ENCODE data around the gene PPP2R5D. TPM values are rescaled to one million over a fixed set of nuclear protein-coding genes. Genes with fewer than 3 reads are reported as not detected.

PPP2R5D gene
- total RNA-seq, 4 donors from 2014 or later, result 28.7 to 43.8 (median 36.4) TPM

DNA sequence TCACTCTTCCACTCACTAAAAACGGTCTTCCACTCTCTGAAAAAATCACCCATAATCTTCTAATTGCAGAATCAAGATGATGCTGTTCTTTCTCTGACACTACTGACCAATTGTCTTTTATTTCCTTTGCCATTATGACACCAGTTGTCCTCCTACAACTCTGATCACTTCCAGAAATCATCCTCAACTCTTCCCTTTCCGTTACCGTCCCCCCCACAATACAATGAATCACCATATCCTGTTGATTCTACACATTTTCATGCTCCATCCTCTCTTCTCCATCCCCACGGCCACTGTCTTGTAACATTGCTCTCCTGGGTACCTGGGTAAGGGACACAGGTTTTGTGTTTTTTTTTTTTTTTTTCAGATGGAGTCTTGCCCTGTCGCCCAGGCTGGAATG lies 2.5 kb upstream of the PPP2R5D start:
- peaks cover 0 to 19% of the 10 kb centered on the region in 2 donors for H3K4me1 ChIP-seq
- intact Hi-C loops (cut with DNase I; ENCODE audit: low total_unique reads), result loop anchor here (10.0 kb wide), 1 partner anchor 57 kb away; the partner anchor contains the start of gene CNPY3

DNA sequence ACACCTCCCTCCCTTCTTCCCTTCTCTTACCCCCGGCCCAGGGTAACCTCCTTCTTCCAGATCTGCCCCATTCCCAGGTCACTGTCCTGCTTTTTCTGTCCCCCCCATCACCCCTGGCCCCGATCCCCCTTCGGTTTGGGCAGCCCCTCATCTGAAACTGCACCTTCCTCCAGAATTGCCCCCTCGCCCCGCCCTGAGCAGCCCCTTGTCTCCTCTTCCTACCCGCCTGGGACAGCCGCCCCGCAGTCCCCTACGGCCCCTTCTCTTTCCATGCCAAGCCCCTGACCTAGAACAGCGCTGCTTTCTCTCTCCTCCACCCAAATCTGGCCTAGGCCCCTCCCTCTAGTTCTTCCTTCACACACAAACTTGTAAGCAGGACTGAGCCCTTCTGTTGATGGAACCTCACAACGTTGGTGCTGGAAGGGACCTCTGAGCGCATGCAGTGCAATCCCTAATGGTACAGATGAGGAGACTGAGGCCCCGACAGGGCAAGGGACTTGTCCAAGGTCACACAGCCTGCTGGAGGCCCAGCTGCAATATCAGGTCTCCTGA lies 630 bp downstream of the PPP2R5D start:
- peak overlapping the region; percentile 72 to 87 for H3K4me3 ChIP-seq
- peaks cover 0 to 13% of the 10 kb centered on the region in 2 donors for H3K4me1 ChIP-seq
- peak overlapping the region; percentile 79 to 91 for H3K27ac ChIP-seq
- TF ChIP-seq, protein P1, sequence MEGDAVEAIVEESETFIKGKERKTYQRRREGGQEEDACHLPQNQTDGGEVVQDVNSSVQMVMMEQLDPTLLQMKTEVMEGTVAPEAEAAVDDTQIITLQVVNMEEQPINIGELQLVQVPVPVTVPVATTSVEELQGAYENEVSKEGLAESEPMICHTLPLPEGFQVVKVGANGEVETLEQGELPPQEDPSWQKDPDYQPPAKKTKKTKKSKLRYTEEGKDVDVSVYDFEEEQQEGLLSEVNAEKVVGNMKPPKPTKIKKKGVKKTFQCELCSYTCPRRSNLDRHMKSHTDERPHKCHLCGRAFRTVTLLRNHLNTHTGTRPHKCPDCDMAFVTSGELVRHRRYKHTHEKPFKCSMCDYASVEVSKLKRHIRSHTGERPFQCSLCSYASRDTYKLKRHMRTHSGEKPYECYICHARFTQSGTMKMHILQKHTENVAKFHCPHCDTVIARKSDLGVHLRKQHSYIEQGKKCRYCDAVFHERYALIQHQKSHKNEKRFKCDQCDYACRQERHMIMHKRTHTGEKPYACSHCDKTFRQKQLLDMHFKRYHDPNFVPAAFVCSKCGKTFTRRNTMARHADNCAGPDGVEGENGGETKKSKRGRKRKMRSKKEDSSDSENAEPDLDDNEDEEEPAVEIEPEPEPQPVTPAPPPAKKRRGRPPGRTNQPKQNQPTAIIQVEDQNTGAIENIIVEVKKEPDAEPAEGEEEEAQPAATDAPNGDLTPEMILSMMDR (IDR thresholded peaks at IDR 0.05), result no peak
- no peak for TF ChIP-seq POLR2A (IDR thresholded peaks at IDR 0.05)
- H3K27me3 ChIP-seq, result no peaks in the 10 kb centered on the region
- no peaks in the 10 kb centered on the region for H3K36me3 ChIP-seq
- intact Hi-C loops (cut with DNase I; ENCODE audit: low total_unique reads), result loop anchor here (10.0 kb wide), 1 partner anchor 60 kb away; the partner anchor contains the start of gene CNPY3
- DNase-seq, result no peak
- no peaks in the 10 kb centered on the region for H3K9me3 ChIP-seq

More for the DNA sequence above, 2.5 kb upstream of the PPP2R5D start:
- Histone ChIP-seq H3K27me3 (no peaks in the 10 kb centered on the region), H3K4me3 (no peak overlapping the region), H3K9me3 (no peaks in the 10 kb centered on the region), H3K27ac (no peak overlapping the region), H3K36me3 (no peaks in the 10 kb centered on the region)
- TF ChIP-seq POLR2A (IDR thresholded peaks at IDR 0.05), result no peak
- TF ChIP-seq, protein P1 (IDR thresholded peaks at IDR 0.05), result no peak
- DNase-seq, result no peak

DNA sequence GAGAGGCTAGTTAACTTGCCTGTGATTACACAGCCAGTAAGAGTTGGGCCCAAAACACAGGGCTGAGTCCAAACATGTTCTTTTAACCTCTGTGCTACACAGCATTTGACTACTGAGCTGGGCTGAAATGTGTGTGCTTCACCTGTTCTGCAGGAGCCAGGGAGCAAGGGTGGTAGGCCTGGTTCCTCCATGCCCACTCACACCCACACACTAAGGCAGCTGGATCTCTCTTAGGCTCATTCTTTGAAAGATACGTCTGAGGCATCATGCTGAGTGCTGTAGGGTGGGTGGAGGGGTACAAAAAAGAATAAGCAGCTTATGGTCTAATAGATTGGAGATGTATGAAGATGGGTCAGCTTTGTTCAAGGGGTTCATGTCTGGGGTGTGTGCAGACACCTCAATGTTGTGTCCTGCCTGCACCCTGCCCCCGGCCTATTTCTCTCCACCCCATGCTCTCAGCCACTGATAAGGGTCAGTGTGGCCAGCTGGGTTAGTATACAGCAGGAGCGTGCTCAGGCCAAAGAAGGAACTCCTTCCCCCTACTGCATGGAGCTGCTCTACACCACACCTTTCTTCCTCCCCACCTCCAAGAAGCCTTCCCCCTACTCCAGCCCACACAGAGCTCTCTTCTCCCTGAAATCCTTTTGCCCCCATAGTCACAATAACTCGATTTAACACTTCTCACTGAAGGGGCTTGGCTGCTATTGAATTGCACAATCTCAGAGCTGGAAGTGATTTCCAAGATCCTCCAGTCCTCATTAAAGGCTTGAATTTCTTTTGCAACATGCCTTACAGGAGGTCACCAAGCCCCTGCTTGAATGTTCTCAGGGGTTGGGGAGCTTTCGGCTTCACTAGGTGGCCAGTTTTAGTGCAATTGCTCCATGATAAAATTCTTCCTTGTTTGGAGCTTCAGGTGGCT lies 3.4 kb downstream of the PPP2R5D start:
- Histone ChIP-seq H3K4me1 (peaks cover 0 to 13% of the 10 kb centered on the region in 2 donors), H3K27me3 (no peaks in the 10 kb centered on the region)
- intact Hi-C loops (cut with DNase I; ENCODE audit: low total_unique reads), result loop anchor here (10.0 kb wide), 1 partner anchor 63 kb away; the partner anchor contains the start of gene CNPY3

DNA sequence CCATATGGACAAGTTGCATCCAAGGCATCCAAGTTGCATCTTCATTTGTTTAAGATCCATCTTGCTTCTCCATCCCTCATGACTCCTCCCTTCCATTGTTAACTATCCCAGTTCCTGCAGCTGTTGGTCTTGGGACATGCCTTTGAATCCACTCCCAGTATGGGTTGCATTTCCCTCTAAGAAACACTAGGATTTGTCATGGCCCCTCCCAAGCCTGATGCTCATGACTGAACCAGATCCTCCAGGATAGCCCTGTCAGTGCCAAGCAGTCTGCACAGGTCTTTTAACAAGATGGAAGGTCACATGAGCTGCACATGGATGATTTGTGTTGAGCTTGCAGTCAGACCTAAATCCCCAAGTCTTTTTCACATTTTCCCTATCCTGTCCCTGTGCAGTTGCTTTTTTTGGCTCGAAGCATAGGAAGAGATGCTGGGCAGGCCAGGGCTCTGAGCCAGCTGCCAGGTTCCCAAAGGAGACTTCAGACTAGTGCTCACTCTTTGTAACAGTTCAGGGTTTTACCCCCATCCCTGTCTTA lies 4.2 kb downstream of the PPP2R5D start:
- Histone ChIP-seq H3K27ac (no peak overlapping the region), H3K4me3 (no peak overlapping the region), H3K36me3 (no peaks in the 10 kb centered on the region), H3K4me1 (peaks cover 0 to 13% of the 10 kb centered on the region in 2 donors), H3K9me3 (no peaks in the 10 kb centered on the region), H3K27me3 (no peaks in the 10 kb centered on the region)
- TF ChIP-seq POLR2A (IDR thresholded peaks at IDR 0.05), result no peak
- TF ChIP-seq, protein P1 (IDR thresholded peaks at IDR 0.05), result no peak
- no peak for DNase-seq
- intact Hi-C loops (cut with DNase I; ENCODE audit: low total_unique reads), result loop anchor here (10.0 kb wide), 1 partner anchor 64 kb away; the partner anchor contains the start of gene CNPY3

More for the DNA sequence above, 3.4 kb downstream of the PPP2R5D start:
- DNase-seq, result no peak
- H3K36me3 ChIP-seq, result no peaks in the 10 kb centered on the region
- H3K9me3 ChIP-seq, result no peaks in the 10 kb centered on the region
- TF ChIP-seq POLR2A (IDR thresholded peaks at IDR 0.05), result no peak
- TF ChIP-seq, protein P1 (IDR thresholded peaks at IDR 0.05), result no peak
- H3K4me3 ChIP-seq, result no peak overlapping the region
- no peak overlapping the region for H3K27ac ChIP-seq

Measured in uterus (tissue), 4 donors.